Upper lobe of left lung (tissue), 6 donors: ENCODE results near the gene PRR33. TPM values are rescaled to one million over a fixed set of nuclear protein-coding genes. Genes with fewer than 3 reads are reported as not detected.

ENCODE experiments used
- ATAC-seq, 2 donors: fragments of 200-7000 bp; cut with Tn5 transposase; one replicate each; pipeline ENCODE4 v1.9.1; 2022; ENCODE audit warnings: mild to moderate bottlenecking in 2 of 2, moderate library complexity in 2 of 2; ENCODE audit not compliant: low FRiP score in 2 of 2
- DNase-seq, 2 donors: peaks; one replicate each; pipeline ENCODE4 v3.0.0-alpha.2; 2019 to 2020
- H3K27ac ChIP-seq, 4 donors: fragments of 200-600 bp; sonication (generic); one replicate each; pipeline ENCODE4 v1.5.1; 2016 to 2019
- H3K27me3 ChIP-seq, 4 donors: fragments of 200-600 bp; sonication (generic); one replicate each; pipeline ENCODE4 v1.5.1; 2017 to 2019
- H3K36me3 ChIP-seq, 4 donors: fragments of 200-600 bp; sonication (generic); one replicate each; pipeline ENCODE4 v1.5.1; 2016 to 2019
- H3K4me1 ChIP-seq, 4 donors: fragments of 200-600 bp; sonication (generic); one replicate each; pipeline ENCODE4 v1.5.1; 2018 to 2019
- H3K4me3 ChIP-seq, 4 donors: fragments of 200-600 bp; sonication (generic); one replicate each; pipeline ENCODE4 v1.5.1; 2017 to 2019; ENCODE audit warnings: mild to moderate bottlenecking in 2 of 4, moderate library complexity in 1 of 4
- H3K9me3 ChIP-seq, 4 donors: fragments of 200-600 bp; sonication (generic); one replicate each; pipeline ENCODE4 v1.5.1; 2018 to 2019
- EP300 ChIP-seq, 4 donors: sonication (generic); formaldehyde crosslinking; IDR thresholded peaks; one replicate each; pipeline ENCODE4 v1.5.1; 2017; ENCODE audit warnings: antibody characterized with exemption in 4 of 4, control low read depth in 2 of 4
- POLR2A ChIP-seq, 4 donors: fragments of 450-650 bp; IDR thresholded peaks; one replicate each; pipeline ENCODE4 v1.5.1; 2016 to 2017; ENCODE audit warnings: antibody characterized with exemption in 4 of 4, mild to moderate bottlenecking in 2 of 4
- POLR2AphosphoS5 ChIP-seq, 2 donors: sonication (generic); formaldehyde crosslinking; IDR thresholded peaks; one replicate each; pipeline ENCODE4 v1.5.1; 2017; ENCODE audit warnings: antibody characterized with exemption in 2 of 2
- WGBS, 2 donors: methylation state at CpG; one replicate each; pipeline ENCODE4 v1.1.5; 2017 to 2018; 5-methylcytosine and 5-hydroxymethylcytosine counted together
- total RNA-seq, 6 donors: library from RNA; depleted of rRNA in 4 of 6; stranded (reverse); fragments of >200 nt in 4 of 6; gene quantifications; one replicate each; pipeline versions ENCODE4 v1.1.0 to v1.2.1, GENCODE V29; 2016 to 2021
- TF ChIP-seq, protein P1 (sequence below), 6 experiments: fragments of 450-650 bp in 4 of 6; fragments of 200-600 bp in 2 of 6; sonication (generic) in 2 of 6; IDR thresholded peaks; one replicate each; pipeline ENCODE4 v1.5.1; 2016 to 2019; ENCODE audit warnings: antibody characterized with exemption in 6 of 6
- donor health status: DM: no; HTN: no; CAD: no; lungs with moderate emphysema.
- donor health status: DM: no; HTN: yes; CAD: no; lungs with severe emphysema.

PRR33 gene
- total RNA-seq, 6 donors from 2014 or later = not detected

GRCh38 chr11:1921574-1922141 lies 30.0 kb upstream of the PRR33 start:
- no peaks in the 10 kb centered on the region for H3K36me3 ChIP-seq
- no peak overlapping the region for H3K4me3 ChIP-seq
- no peaks in the 10 kb centered on the region for H3K9me3 ChIP-seq
- peak in 1 of 2 donors; percentile 54 for ATAC-seq
- 72 to 75% methylated on average over 17 to 18 of the region's 18 CpGs for WGBS, 2 donors
- DNase-seq = peak in 1 of 2 donors; percentile 84
- no peaks in the 10 kb centered on the region for H3K27me3 ChIP-seq
- H3K4me1 ChIP-seq = no peaks in the 10 kb centered on the region
- no peak for TF ChIP-seq EP300 (IDR thresholded peaks at IDR 0.05)
- TF ChIP-seq POLR2AphosphoS5 (IDR thresholded peaks at IDR 0.05) = no peak
- TF ChIP-seq POLR2A (IDR thresholded peaks at IDR 0.05) = no peak
- TF ChIP-seq, protein P1, sequence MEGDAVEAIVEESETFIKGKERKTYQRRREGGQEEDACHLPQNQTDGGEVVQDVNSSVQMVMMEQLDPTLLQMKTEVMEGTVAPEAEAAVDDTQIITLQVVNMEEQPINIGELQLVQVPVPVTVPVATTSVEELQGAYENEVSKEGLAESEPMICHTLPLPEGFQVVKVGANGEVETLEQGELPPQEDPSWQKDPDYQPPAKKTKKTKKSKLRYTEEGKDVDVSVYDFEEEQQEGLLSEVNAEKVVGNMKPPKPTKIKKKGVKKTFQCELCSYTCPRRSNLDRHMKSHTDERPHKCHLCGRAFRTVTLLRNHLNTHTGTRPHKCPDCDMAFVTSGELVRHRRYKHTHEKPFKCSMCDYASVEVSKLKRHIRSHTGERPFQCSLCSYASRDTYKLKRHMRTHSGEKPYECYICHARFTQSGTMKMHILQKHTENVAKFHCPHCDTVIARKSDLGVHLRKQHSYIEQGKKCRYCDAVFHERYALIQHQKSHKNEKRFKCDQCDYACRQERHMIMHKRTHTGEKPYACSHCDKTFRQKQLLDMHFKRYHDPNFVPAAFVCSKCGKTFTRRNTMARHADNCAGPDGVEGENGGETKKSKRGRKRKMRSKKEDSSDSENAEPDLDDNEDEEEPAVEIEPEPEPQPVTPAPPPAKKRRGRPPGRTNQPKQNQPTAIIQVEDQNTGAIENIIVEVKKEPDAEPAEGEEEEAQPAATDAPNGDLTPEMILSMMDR (IDR thresholded peaks at IDR 0.05) = no peak
- H3K27ac ChIP-seq = no peak overlapping the region

DNA sequence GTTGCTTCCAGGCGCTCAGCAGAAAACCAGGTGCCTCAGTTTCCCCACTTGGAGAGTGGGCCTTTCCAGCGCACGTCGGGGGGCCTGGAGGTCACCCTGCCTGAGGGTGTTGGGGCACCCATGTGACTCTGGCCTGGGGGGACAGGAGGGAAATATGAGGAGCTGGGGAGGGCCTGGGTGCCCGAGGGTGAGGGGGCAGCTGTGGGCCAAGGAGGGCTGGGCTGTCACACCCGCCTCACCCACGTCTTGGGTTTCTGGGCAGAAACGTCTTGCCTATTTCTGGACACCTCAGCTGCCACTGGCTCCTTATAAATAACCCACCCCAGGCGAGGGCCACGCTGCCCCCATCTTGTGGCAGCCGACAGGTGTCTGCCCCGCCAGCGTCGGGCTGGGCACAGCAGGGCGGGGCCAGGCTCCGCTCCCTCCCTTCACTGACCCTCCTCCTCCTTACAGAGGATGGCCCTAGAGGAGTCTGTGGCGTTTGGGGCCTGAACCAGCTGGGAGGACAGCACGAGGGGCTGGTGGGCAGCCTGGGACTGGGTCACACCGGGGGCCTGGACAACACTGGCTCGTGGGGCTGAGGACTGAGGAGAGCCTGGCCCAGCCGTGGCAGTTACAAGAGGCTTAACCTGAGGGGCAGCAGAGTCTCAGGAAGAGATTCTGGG lies 29.3 kb upstream of the PRR33 start:
- TF ChIP-seq EP300 (IDR thresholded peaks at IDR 0.05) (no peak), POLR2AphosphoS5 (IDR thresholded peaks at IDR 0.05) (no peak), POLR2A (IDR thresholded peaks at IDR 0.05) (no peak)
- TF ChIP-seq, protein P1 (IDR thresholded peaks at IDR 0.05) = no peak
- peak in 1 of 2 donors; percentile 60 for DNase-seq
- Histone ChIP-seq H3K9me3 (no peaks in the 10 kb centered on the region), H3K27ac (no peak overlapping the region), H3K27me3 (no peaks in the 10 kb centered on the region), H3K4me1 (no peaks in the 10 kb centered on the region), H3K36me3 (no peaks in the 10 kb centered on the region), H3K4me3 (no peak overlapping the region)
- 75 to 83% methylated on average over 10 to 21 of the region's 21 CpGs for WGBS, 2 donors
- peak in 1 of 2 donors; percentile 1 for ATAC-seq

GRCh38 chr11:1920128-1920908 lies 28.6 kb upstream of the PRR33 start:
- Histone ChIP-seq H3K27me3 (no peaks in the 10 kb centered on the region), H3K27ac (no peak overlapping the region), H3K36me3 (no peaks in the 10 kb centered on the region), H3K4me3 (no peak overlapping the region), H3K4me1 (no peaks in the 10 kb centered on the region), H3K9me3 (no peaks in the 10 kb centered on the region)
- 89 to 90% methylated on average over 14 to 24 of the region's 25 CpGs for WGBS, 2 donors
- TF ChIP-seq POLR2A (IDR thresholded peaks at IDR 0.05) = no peak
- TF ChIP-seq, protein P1 (IDR thresholded peaks at IDR 0.05) = no peak
- TF ChIP-seq POLR2AphosphoS5 (IDR thresholded peaks at IDR 0.05) = no peak
- no peak for TF ChIP-seq EP300 (IDR thresholded peaks at IDR 0.05)
- no peak for ATAC-seq
- peak in 1 of 2 donors; percentile 63 for DNase-seq

DNA sequence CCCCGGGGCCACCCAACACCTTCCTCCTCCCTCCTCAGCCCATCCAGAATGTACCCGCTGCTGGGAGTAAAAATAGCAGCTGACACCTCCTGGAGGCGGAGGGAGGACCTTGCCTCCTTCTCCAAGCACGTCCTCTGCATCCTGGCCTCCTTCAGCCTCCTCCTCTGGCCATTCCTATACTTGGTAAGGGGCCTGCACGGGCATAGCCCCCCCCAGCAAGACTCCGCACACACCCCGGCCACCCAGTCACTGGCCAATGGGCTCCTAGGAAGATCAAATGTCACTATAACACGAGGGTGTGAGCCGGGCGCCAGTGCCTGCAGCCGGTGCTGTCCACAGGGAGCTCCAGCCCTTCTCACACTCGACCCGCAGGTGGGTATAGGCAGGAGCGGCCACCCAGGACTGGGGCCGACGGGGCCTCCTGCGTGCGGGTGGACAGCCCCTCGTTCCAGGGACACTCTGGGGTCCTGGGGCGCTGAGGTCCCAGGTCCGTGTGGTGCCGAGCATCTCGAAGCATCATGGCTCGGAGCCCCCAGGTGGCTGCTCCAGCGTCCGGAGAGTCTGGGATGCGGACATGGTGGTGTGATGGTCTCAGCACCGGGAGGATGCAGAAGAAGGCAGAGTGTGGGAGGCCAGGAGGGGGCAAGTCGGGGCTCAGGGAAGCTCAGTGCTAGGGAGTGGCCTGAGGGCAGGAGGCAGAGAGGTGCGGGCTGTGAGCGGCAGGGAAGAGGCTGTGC lies 27.9 kb upstream of the PRR33 start, which contains the start of gene TNNT3:
TNNT3 (plus strand) TSS at position 313 of the 737 bp plus-strand sequence. CDS start 3,172 bp downstream, outside the sequence.
- ATAC-seq = no peak
- no peak for TF ChIP-seq EP300 (IDR thresholded peaks at IDR 0.05)
- TF ChIP-seq, protein P1 (IDR thresholded peaks at IDR 0.05) = no peak
- no peak for TF ChIP-seq POLR2AphosphoS5 (IDR thresholded peaks at IDR 0.05)
- TF ChIP-seq POLR2A (IDR thresholded peaks at IDR 0.05) = no peak
- H3K4me1 ChIP-seq = no peaks in the 10 kb centered on the region
- no peak within 1 kb of the TSS for H3K27ac ChIP-seq
- no peaks in the 10 kb centered on the region for H3K36me3 ChIP-seq
- H3K4me3 ChIP-seq = no peak within 1 kb of the TSS
- H3K9me3 ChIP-seq = no peaks in the 10 kb centered on the region
- H3K27me3 ChIP-seq = no peaks in the 10 kb centered on the region
- 84% methylated on average over 18 to 31 of the region's 31 CpGs for WGBS, 2 donors
- DNase-seq = peak in 1 of 2 donors; percentile 81
